IPS-NIHi7 (cell line): Measurements from ENCODE around the gene LIAS.

ENCODE experiments used
- DNase-seq: peaks from one replicate; pipeline ENCODE4 v3.0.0; 2012; ENCODE audit warnings: mixed read lengths; ENCODE audit errors: extremely low spot score

LIAS gene

DNA sequence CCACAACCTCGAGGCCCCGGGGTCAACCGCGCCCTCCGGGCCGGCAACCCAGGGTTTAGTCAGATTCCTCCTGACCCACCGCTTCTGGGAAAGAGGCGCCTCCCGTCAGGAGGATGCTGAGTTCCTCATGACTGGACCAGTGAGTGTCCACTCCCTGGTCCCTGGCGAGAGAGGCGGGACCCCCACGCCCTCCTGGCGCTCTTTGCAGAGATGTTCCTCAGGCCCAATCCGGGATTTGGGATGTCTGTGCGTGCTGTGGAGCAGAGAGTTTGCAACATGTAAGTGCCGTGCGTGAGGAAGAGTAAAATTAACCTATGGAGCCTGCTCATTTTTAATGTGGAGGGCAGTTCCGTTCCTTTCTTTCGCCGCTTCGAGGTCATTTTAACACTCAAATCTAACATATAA, 69.2 kb downstream of the LIAS start:
- peak; percentile 87 for DNase-seq
